GM12878 (cell line): ENCODE data around the gene SEMA4C. TPM values are rescaled to one million over a fixed set of nuclear protein-coding genes. Genes with fewer than 3 reads are reported as not detected.

Experiments
- ATAC-seq: fragments of 200-7000 bp; cut with Tn5 transposase; 3 replicates; pipeline ENCODE4 v1.9.1; 2020; ENCODE audit warnings: mild to moderate bottlenecking, moderate library complexity
- BruUV-seq: library from RNA; stranded (reverse); fragments of 400-500 nt; replicated peaks from 2 replicates; lab custom pipeline; 2021; lab: Mats Ljungman, UMichigan
- CTCF ChIA-PET: fragments of 300-600 bp; sonication (Branson Sonifier 250); formaldehyde crosslinking; extraction: SDS; loops from one replicate; lab custom pipeline; 2021; ENCODE audit warnings: inconsistent platforms; lab: Yijun Ruan, JAX
- POLR2A ChIA-PET: fragments of 350-600 bp; formaldehyde crosslinking; extraction: SDS; loops from one replicate; lab custom pipeline; 2021; ENCODE audit warnings: inconsistent platforms; lab: Charles Lee
- RAD21 ChIA-PET: fragments of 300-600 bp; sonication (Branson Sonifier 250); formaldehyde crosslinking; loops from one replicate; lab custom pipeline; 2023; ENCODE audit warnings: antibody characterized with exemption; ENCODE audit not compliant: unreplicated experiment; lab: Charles Lee
- SMC1A ChIA-PET: fragments of 300-600 bp; sonication (Branson Sonifier 250); formaldehyde crosslinking; loops from one replicate; lab custom pipeline; 2023; ENCODE audit not compliant: unreplicated experiment, uncharacterized antibody; lab: Charles Lee
- DNase-seq: peaks from one replicate; pipeline ENCODE4 v3.0.0-alpha.2; 2011; ENCODE audit warnings: low read depth, low spot score
- FAIRE-seq: peaks from 3 replicates; lab custom pipeline; 2011; peaks lifted over from hg19 to GRCh38; lab: Jason Lieb, UNC
- H2AFZ ChIP-seq: 2 replicates; pipeline ENCODE4 v1.6.0; 2011; ENCODE audit warnings: low read depth, low read length, control low read depth; ENCODE audit not compliant: control insufficient read depth
- H3K27ac ChIP-seq: 2 replicates; pipeline ENCODE4 v1.5.1; 2011; ENCODE audit warnings: control low read depth; ENCODE audit not compliant: control insufficient read depth, insufficient read depth
- H3K27me3 ChIP-seq, 2 experiments: replicated peaks in 1 of 2; 2 replicates each; pipeline versions ENCODE4 v1.6.0 to v1.6.1; 2011; ENCODE audit warnings: low read length in 1 of 2; ENCODE audit not compliant: control insufficient read depth in 2 of 2, insufficient read depth in 2 of 2
- H3K36me3 ChIP-seq, 2 experiments: 2 replicates each; pipeline ENCODE4 v1.5.1; 2011; ENCODE audit warnings: low read length in 1 of 2; ENCODE audit not compliant: control insufficient read depth in 2 of 2, insufficient read depth in 2 of 2
- H3K4me1 ChIP-seq: 2 replicates; pipeline ENCODE4 v1.6.1; 2011; ENCODE audit warnings: mild to moderate bottlenecking, low read length, moderate library complexity, mixed read lengths; ENCODE audit not compliant: control insufficient read depth, insufficient read depth
- H3K4me2 ChIP-seq: 2 replicates; pipeline ENCODE4 v1.6.0; 2011; ENCODE audit warnings: control low read depth; ENCODE audit not compliant: control insufficient read depth, insufficient read depth
- H3K4me3 ChIP-seq: fragments of 200-600 bp; sonication (generic); 2 replicates; pipeline ENCODE4 v1.5.1; 2016
- H3K79me2 ChIP-seq: 2 replicates; pipeline ENCODE4 v1.6.0; 2011; ENCODE audit warnings: low read length; ENCODE audit not compliant: control insufficient read depth, insufficient read depth
- H3K9ac ChIP-seq: 2 replicates; pipeline ENCODE4 v1.8.0; 2011; ENCODE audit warnings: low read length, control low read depth, mixed read lengths; ENCODE audit not compliant: control insufficient read depth, insufficient read depth
- H3K9me3 ChIP-seq: replicated peaks from 3 replicates; pipeline ENCODE4 v1.5.1; 2011; ENCODE audit warnings: mild to moderate bottlenecking, low read length; ENCODE audit not compliant: control insufficient read depth, insufficient read depth
- H4K20me1 ChIP-seq: 2 replicates; pipeline ENCODE4 v1.6.0; 2011; ENCODE audit not compliant: control insufficient read depth, insufficient read depth
- BHLHE40 ChIP-seq, 2 experiments: fragments of 450-650 bp in 1 of 2; IDR thresholded peaks; 2 replicates each; pipeline ENCODE4 v1.6.1; 2011 to 2017; ENCODE audit warnings: low read depth in 2 of 2, borderline replicate concordance in 1 of 2, improper control_type of control experiment in 1 of 2, low read length in 1 of 2, mild to moderate bottlenecking in 1 of 2
- CBFB ChIP-seq: IDR thresholded peaks from 2 replicates; pipeline ENCODE4 v1.6.1; 2016; ENCODE audit warnings: antibody characterized with exemption, low read depth
- CHD1 ChIP-seq: IDR thresholded peaks from 2 replicates; pipeline ENCODE4 v1.6.1; 2012; ENCODE audit warnings: low read depth, low read length, improper control_type of control experiment
- KAT2A ChIP-seq: conservative IDR thresholded peaks from 2 replicates; pipeline ENCODE4 v1.6.1; 2011; ENCODE audit warnings: low read depth, low read length; ENCODE audit not compliant: control insufficient read depth
- MEF2B ChIP-seq: fragments of 450-650 bp; IDR thresholded peaks from 2 replicates; pipeline ENCODE4 v1.6.1; 2018; ENCODE audit warnings: mild to moderate bottlenecking, moderate library complexity; ENCODE audit not compliant: partially characterized antibody, poor library complexity, severe bottlenecking
- MTA2 ChIP-seq: fragments of 450-650 bp; IDR thresholded peaks from 2 replicates; pipeline ENCODE4 v1.6.1; 2016; ENCODE audit warnings: low read depth, mild to moderate bottlenecking, moderate library complexity
- MYB ChIP-seq: fragments of 150-350 bp; IDR thresholded peaks from 2 replicates; pipeline ENCODE4 v1.6.1; 2014; ENCODE audit warnings: mild to moderate bottlenecking, low read depth, low read length, borderline replicate concordance
- SMAD5 ChIP-seq: IDR thresholded peaks from 2 replicates; pipeline ENCODE4 v1.6.1; 2016; ENCODE audit warnings: antibody characterized with exemption, low read depth
- YBX1 ChIP-seq: fragments of 450-650 bp; IDR thresholded peaks from 2 replicates; pipeline ENCODE4 v1.6.1; 2016; ENCODE audit warnings: antibody characterized with exemption
- WGBS: methylation state at CpG from one replicate; pipeline ENCODE4 v1.1.6; 2016; ENCODE audit warnings: low lambda C conversion rate; ENCODE audit not compliant: insufficient replicate concordance, insufficient coverage; ENCODE audit errors: missing lambda C conversion rate; 5-methylcytosine and 5-hydroxymethylcytosine counted together
- in situ Hi-C: fragments of 300-500 bp; cut with MboI; formaldehyde crosslinking; loops from 9 replicates; pipeline ENCODE4 v1.14.3; 2018; ENCODE audit warnings: mixed read lengths
- intact Hi-C: fragments of 100-400 bp; cut with micrococcal nuclease; formaldehyde crosslinking; loops from one replicate; pipeline ENCODE4 v1.14.2; 2022; ENCODE audit not compliant: unreplicated experiment
- polyA plus RNA-seq, 11 experiments: library from polyadenylated mRNA; depleted of rRNA in 4 of 11; unstranded in 6 of 11; stranded (reverse) in 5 of 11; fragments of >200 nt; fragmentation: Nextera tagmentation in 4 of 11; fragmentation: Illumina TruSeq in 1 of 11; extraction: Ambion mirVana in 4 of 11; extraction: Trizol in 1 of 11; gene quantifications; 1 replicate in 1 of 11; 2 replicates in 10 of 11; pipeline versions ENCODE4 v1.2.1 to v1.2.3, GENCODE V29; 2011 to 2016; ENCODE audit warnings: inconsistent platforms in 2 of 11, missing spikeins in 2 of 11, low read depth in 1 of 11
- total RNA-seq, 4 experiments: library from RNA; depleted of rRNA in 3 of 4; stranded (reverse); fragments of >200 nt in 3 of 4; fragmentation: Illumina TruSeq in 1 of 4; extraction: Trizol in 1 of 4; gene quantifications; 2 replicates each; pipeline versions ENCODE4 v1.2.1 to v1.2.3, GENCODE V29; 2013 to 2021
- TF ChIP-seq, protein P1 (sequence below): fragments of 450-650 bp; IDR thresholded peaks from 2 replicates; pipeline ENCODE4 v1.6.1; 2016; ENCODE audit warnings: mild to moderate bottlenecking
- TF ChIP-seq, protein P2 (sequence below): fragments of 450-650 bp; IDR thresholded peaks from 2 replicates; pipeline ENCODE4 v1.6.1; 2017; ENCODE audit warnings: mild to moderate bottlenecking, moderate library complexity

Gene SEMA4C
- total and polyA plus RNA-seq, 10 of the 15 experiments (the other 5 are each of a cell fraction or from before 2014, with no cell fraction given) = 0.06 to 21.6 (median 6.8) TPM

- Histone ChIP-seq H2AFZ (peak overlapping the region; percentile 92), H3K4me2 (peak overlapping the region; percentile 100), H3K79me2 (peaks cover 18% of the 10 kb centered on the region), H3K4me1 (peaks cover 3% of the 10 kb centered on the region; the same call in 1 of the 2 replicates), H3K9ac (peak overlapping the region; percentile 88), H4K20me1 (no peaks in the 10 kb centered on the region), H3K9me3 (no peaks in the 10 kb centered on the region), H3K27ac (peak overlapping the region; percentile 86), H3K27me3 (no peaks in the 10 kb centered on the region), H3K4me3 (peak overlapping the region; percentile 99), H3K36me3 (peaks cover 1 to 11% of the 10 kb centered on the region in 2 experiments; a peak in 3 of 4 replicates)
- ATAC-seq = peak; percentile 5
- ChIA-PET SMC1A (interaction anchor here (0.6 to 4.2 kb wide), 24 partner anchors 11 to 292 kb away, joined by 3 to 99 read pairs (median 5); partner anchors contain the start of genes ANKRD23, ANKRD36, CNNM3 and CNNM4), CTCF (interaction anchor here (0.6 to 10.4 kb wide), 38 partner anchors 7 to 256 kb away, joined by 3 to 238 read pairs (median 4); partner anchors contain the start of genes ANKRD36, CNNM3 and SEMA4C), RAD21 (interaction anchor here (0.6 to 3.6 kb wide), 41 partner anchors 11 to 537 kb away, joined by 3 to 148 read pairs (median 5); partner anchors contain the start of genes ANKRD36, CNNM3, CNNM4 and SEMA4C), POLR2A (interaction anchor here (0.5 to 3.1 kb wide), 13 partner anchors 9 to 255 kb away, joined by 3 to 30 read pairs (median 4); partner anchors contain the start of gene CNNM3)
- TSS peak; percentile 31 for BruUV-seq
- intact Hi-C loops (loop anchor here (2.0 kb wide), 1 partner anchor 256 kb away; the partner anchor contains the start of gene ANKRD36), in situ Hi-C loops (loop anchor here (5.0 to 10.0 kb wide), 2 partner anchors 95 to 258 kb away; partner anchors contain the start of gene ANKRD36)
- TF ChIP-seq BHLHE40 (IDR thresholded peaks at IDR 0.05; ENCODE audit: borderline replicate concordance in 1 of 2, low read depth in 2 of 2, low read length in 1 of 2) (no peak), CHD1 (no peak), SMAD5 (no peak), MTA2 (no peak), MYB (no peak), YBX1 (no peak), CBFB (0 out of 2 replicates have a peak, but pooled peaks have one; percentile 21), KAT2A (no peak), MEF2B (peak; percentile 68)
- TF ChIP-seq, protein P1, sequence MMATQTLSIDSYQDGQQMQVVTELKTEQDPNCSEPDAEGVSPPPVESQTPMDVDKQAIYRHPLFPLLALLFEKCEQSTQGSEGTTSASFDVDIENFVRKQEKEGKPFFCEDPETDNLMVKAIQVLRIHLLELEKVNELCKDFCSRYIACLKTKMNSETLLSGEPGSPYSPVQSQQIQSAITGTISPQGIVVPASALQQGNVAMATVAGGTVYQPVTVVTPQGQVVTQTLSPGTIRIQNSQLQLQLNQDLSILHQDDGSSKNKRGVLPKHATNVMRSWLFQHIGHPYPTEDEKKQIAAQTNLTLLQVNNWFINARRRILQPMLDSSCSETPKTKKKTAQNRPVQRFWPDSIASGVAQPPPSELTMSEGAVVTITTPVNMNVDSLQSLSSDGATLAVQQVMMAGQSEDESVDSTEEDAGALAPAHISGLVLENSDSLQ = no peak
- TF ChIP-seq, protein P2, sequence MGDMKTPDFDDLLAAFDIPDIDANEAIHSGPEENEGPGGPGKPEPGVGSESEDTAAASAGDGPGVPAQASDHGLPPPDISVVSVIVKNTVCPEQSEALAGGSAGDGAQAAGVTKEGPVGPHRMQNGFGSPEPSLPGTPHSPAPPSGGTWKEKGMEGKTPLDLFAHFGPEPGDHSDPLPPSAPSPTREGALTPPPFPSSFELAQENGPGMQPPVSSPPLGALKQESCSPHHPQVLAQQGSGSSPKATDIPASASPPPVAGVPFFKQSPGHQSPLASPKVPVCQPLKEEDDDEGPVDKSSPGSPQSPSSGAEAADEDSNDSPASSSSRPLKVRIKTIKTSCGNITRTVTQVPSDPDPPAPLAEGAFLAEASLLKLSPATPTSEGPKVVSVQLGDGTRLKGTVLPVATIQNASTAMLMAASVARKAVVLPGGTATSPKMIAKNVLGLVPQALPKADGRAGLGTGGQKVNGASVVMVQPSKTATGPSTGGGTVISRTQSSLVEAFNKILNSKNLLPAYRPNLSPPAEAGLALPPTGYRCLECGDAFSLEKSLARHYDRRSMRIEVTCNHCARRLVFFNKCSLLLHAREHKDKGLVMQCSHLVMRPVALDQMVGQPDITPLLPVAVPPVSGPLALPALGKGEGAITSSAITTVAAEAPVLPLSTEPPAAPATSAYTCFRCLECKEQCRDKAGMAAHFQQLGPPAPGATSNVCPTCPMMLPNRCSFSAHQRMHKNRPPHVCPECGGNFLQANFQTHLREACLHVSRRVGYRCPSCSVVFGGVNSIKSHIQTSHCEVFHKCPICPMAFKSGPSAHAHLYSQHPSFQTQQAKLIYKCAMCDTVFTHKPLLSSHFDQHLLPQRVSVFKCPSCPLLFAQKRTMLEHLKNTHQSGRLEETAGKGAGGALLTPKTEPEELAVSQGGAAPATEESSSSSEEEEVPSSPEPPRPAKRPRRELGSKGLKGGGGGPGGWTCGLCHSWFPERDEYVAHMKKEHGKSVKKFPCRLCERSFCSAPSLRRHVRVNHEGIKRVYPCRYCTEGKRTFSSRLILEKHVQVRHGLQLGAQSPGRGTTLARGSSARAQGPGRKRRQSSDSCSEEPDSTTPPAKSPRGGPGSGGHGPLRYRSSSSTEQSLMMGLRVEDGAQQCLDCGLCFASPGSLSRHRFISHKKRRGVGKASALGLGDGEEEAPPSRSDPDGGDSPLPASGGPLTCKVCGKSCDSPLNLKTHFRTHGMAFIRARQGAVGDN = no peak
- FAIRE-seq = peak; percentile 35
- no peak for DNase-seq
- 18% methylated on average over 27 of the region's 27 CpGs for WGBS
Observed at GRCh38 chr2:96856776-96857666, 12.9 kb downstream of the SEMA4C start.
